Raji (cell line): ENCODE results near the gene SH3TC2.

ENCODE experiments used
- POLR2A ChIP-seq: IDR thresholded peaks from 2 replicates; pipeline ENCODE4 v1.6.1; 2011; ENCODE audit warnings: low read depth, low read length, control low read depth; ENCODE audit not compliant: insufficient read depth

The SH3TC2 gene

GRCh38 chr5:149018909-149019443 is 43.9 kb downstream of the SH3TC2 start:
- no peak for TF ChIP-seq POLR2A

- no peak for TF ChIP-seq POLR2A
These were observed 45.2 kb downstream of the SH3TC2 start for GRCh38 chr5:149017636-149018035.

- no peak for TF ChIP-seq POLR2A
These were observed 47.3 kb downstream of the SH3TC2 start for GRCh38 chr5:149015561-149015960.

GRCh38 chr5:149015126-149015525 is 47.7 kb downstream of the SH3TC2 start:
- TF ChIP-seq POLR2A: no peak

- TF ChIP-seq POLR2A: no peak
These were observed 48.3 kb downstream of the SH3TC2 start for GRCh38 chr5:149014571-149015031.

- TF ChIP-seq POLR2A: no peak
These were observed 49.1 kb downstream of the SH3TC2 start for GRCh38 chr5:149013796-149014195.

- no peak for TF ChIP-seq POLR2A
These were observed 50.5 kb downstream of the SH3TC2 start for GRCh38 chr5:149012350-149012749.

GRCh38 chr5:149011728-149012127 is 51.1 kb downstream of the SH3TC2 start:
- TF ChIP-seq POLR2A: no peak

- no peak for TF ChIP-seq POLR2A
These were observed 51.8 kb downstream of the SH3TC2 start for GRCh38 chr5:149011084-149011483.

- TF ChIP-seq POLR2A: no peak
These were observed 55.7 kb downstream of the SH3TC2 start for GRCh38 chr5:149007174-149007573.

GRCh38 chr5:149006426-149006825 is 56.4 kb downstream of the SH3TC2 start:
- TF ChIP-seq POLR2A: no peak

GRCh38 chr5:149005077-149005892 is 57.6 kb downstream of the SH3TC2 start:
- TF ChIP-seq POLR2A: no peak

- no peak for TF ChIP-seq POLR2A
These were observed 58.3 kb downstream of the SH3TC2 start for GRCh38 chr5:149004559-149004958.

GRCh38 chr5:149002761-149003689 is 59.8 kb downstream of the SH3TC2 start:
- TF ChIP-seq POLR2A: no peak

GRCh38 chr5:149002053-149002452 is 60.8 kb downstream of the SH3TC2 start:
- TF ChIP-seq POLR2A: no peak
